GM12878 (cell line): ENCODE measurements around the gene SMCO4. TPM values are rescaled to one million over a fixed set of nuclear protein-coding genes. Genes with fewer than 3 reads are reported as not detected.

Experiments
- ATAC-seq: fragments of 200-7000 bp; cut with Tn5 transposase; 3 replicates; pipeline ENCODE4 v1.9.1; 2020; ENCODE audit warnings: mild to moderate bottlenecking, moderate library complexity
- BruUV-seq: library from RNA; stranded (reverse); fragments of 400-500 nt; replicated peaks from 2 replicates; lab custom pipeline; 2021; lab: Mats Ljungman, UMichigan
- CTCF ChIA-PET: fragments of 300-600 bp; sonication (Branson Sonifier 250); formaldehyde crosslinking; extraction: SDS; loops from one replicate; lab custom pipeline; 2021; ENCODE audit warnings: inconsistent platforms; lab: Yijun Ruan, JAX
- POLR2A ChIA-PET: fragments of 350-600 bp; formaldehyde crosslinking; extraction: SDS; loops from one replicate; lab custom pipeline; 2021; ENCODE audit warnings: inconsistent platforms; lab: Charles Lee
- RAD21 ChIA-PET: fragments of 300-600 bp; sonication (Branson Sonifier 250); formaldehyde crosslinking; loops from one replicate; lab custom pipeline; 2023; ENCODE audit warnings: antibody characterized with exemption; ENCODE audit not compliant: unreplicated experiment; lab: Charles Lee
- SMC1A ChIA-PET: fragments of 300-600 bp; sonication (Branson Sonifier 250); formaldehyde crosslinking; loops from one replicate; lab custom pipeline; 2023; ENCODE audit not compliant: unreplicated experiment, uncharacterized antibody; lab: Charles Lee
- DNase-seq: peaks from one replicate; pipeline ENCODE4 v3.0.0-alpha.2; 2011; ENCODE audit warnings: low read depth, low spot score
- FAIRE-seq: peaks from 3 replicates; lab custom pipeline; 2011; peaks lifted over from hg19 to GRCh38; lab: Jason Lieb, UNC
- H2AFZ ChIP-seq: 2 replicates; pipeline ENCODE4 v1.6.0; 2011; ENCODE audit warnings: low read depth, low read length, control low read depth; ENCODE audit not compliant: control insufficient read depth
- H3K27ac ChIP-seq: 2 replicates; pipeline ENCODE4 v1.5.1; 2011; ENCODE audit warnings: control low read depth; ENCODE audit not compliant: control insufficient read depth, insufficient read depth
- H3K27me3 ChIP-seq, 2 experiments: replicated peaks in 1 of 2; 2 replicates each; pipeline versions ENCODE4 v1.6.0 to v1.6.1; 2011; ENCODE audit warnings: low read length in 1 of 2; ENCODE audit not compliant: control insufficient read depth in 2 of 2, insufficient read depth in 2 of 2
- H3K36me3 ChIP-seq, 2 experiments: 2 replicates each; pipeline ENCODE4 v1.5.1; 2011; ENCODE audit warnings: low read length in 1 of 2; ENCODE audit not compliant: control insufficient read depth in 2 of 2, insufficient read depth in 2 of 2
- H3K4me1 ChIP-seq: 2 replicates; pipeline ENCODE4 v1.6.1; 2011; ENCODE audit warnings: mild to moderate bottlenecking, low read length, moderate library complexity, mixed read lengths; ENCODE audit not compliant: control insufficient read depth, insufficient read depth
- H3K4me2 ChIP-seq: 2 replicates; pipeline ENCODE4 v1.6.0; 2011; ENCODE audit warnings: control low read depth; ENCODE audit not compliant: control insufficient read depth, insufficient read depth
- H3K4me3 ChIP-seq: fragments of 200-600 bp; sonication (generic); 2 replicates; pipeline ENCODE4 v1.5.1; 2016
- H3K79me2 ChIP-seq: 2 replicates; pipeline ENCODE4 v1.6.0; 2011; ENCODE audit warnings: low read length; ENCODE audit not compliant: control insufficient read depth, insufficient read depth
- H3K9ac ChIP-seq: 2 replicates; pipeline ENCODE4 v1.8.0; 2011; ENCODE audit warnings: low read length, control low read depth, mixed read lengths; ENCODE audit not compliant: control insufficient read depth, insufficient read depth
- H3K9me3 ChIP-seq: replicated peaks from 3 replicates; pipeline ENCODE4 v1.5.1; 2011; ENCODE audit warnings: mild to moderate bottlenecking, low read length; ENCODE audit not compliant: control insufficient read depth, insufficient read depth
- H4K20me1 ChIP-seq: 2 replicates; pipeline ENCODE4 v1.6.0; 2011; ENCODE audit not compliant: control insufficient read depth, insufficient read depth
- BCL11A ChIP-seq: IDR thresholded peaks from 2 replicates; pipeline ENCODE4 v1.6.1; 2011; ENCODE audit warnings: low read depth, low read length
- CREM ChIP-seq: IDR thresholded peaks from 2 replicates; pipeline ENCODE4 v1.6.1; 2014; ENCODE audit warnings: antibody characterized with exemption, low read depth
- EP300 ChIP-seq, 2 experiments: fragments of 150-350 bp in 1 of 2; IDR thresholded peaks; 2 replicates each; pipeline ENCODE4 v1.6.1; 2011 to 2012; ENCODE audit warnings: low read depth in 2 of 2, low read length in 2 of 2, borderline replicate concordance in 1 of 2, improper control_type of control experiment in 1 of 2, inconsistent platforms in 1 of 2; ENCODE audit not compliant: control insufficient read depth in 1 of 2
- GATAD2B ChIP-seq: fragments of 450-650 bp; conservative IDR thresholded peaks from 2 replicates; pipeline ENCODE4 v1.6.1; 2017; ENCODE audit warnings: low read depth, mild to moderate bottlenecking, moderate library complexity
- PRDM15 ChIP-seq: fragments of 450-650 bp; formaldehyde crosslinking; IDR thresholded peaks from 2 replicates; pipeline ENCODE4 v1.4.0; 2020; ENCODE audit warnings: mild to moderate bottlenecking, moderate library complexity
- TAF1 ChIP-seq: IDR thresholded peaks from 2 replicates; pipeline ENCODE4 v1.6.1; 2011; ENCODE audit warnings: mild to moderate bottlenecking, low read depth, low read length, borderline replicate concordance
- USF1 ChIP-seq: IDR thresholded peaks from 2 replicates; pipeline ENCODE4 v1.6.1; 2011; ENCODE audit warnings: borderline replicate concordance, low read depth, mild to moderate bottlenecking, moderate library complexity, mixed read lengths, low read length; ENCODE audit not compliant: insufficient read depth; ENCODE audit errors: extremely low read length
- WRNIP1 ChIP-seq: IDR thresholded peaks from 2 replicates; pipeline ENCODE4 v1.6.1; 2011; ENCODE audit warnings: low read depth, low read length, improper control_type of control experiment, borderline replicate concordance
- YY1 ChIP-seq: IDR thresholded peaks from 2 replicates; pipeline ENCODE4 v1.6.1; 2011; ENCODE audit warnings: low read depth, mild to moderate bottlenecking, low read length
- WGBS: methylation state at CpG from one replicate; pipeline ENCODE4 v1.1.6; 2016; ENCODE audit warnings: low lambda C conversion rate; ENCODE audit not compliant: insufficient replicate concordance, insufficient coverage; ENCODE audit errors: missing lambda C conversion rate; 5-methylcytosine and 5-hydroxymethylcytosine counted together
- in situ Hi-C: fragments of 300-500 bp; cut with MboI; formaldehyde crosslinking; loops from 9 replicates; pipeline ENCODE4 v1.14.3; 2018; ENCODE audit warnings: mixed read lengths
- intact Hi-C: fragments of 100-400 bp; cut with micrococcal nuclease; formaldehyde crosslinking; loops from one replicate; pipeline ENCODE4 v1.14.2; 2022; ENCODE audit not compliant: unreplicated experiment
- polyA plus RNA-seq, 11 experiments: library from polyadenylated mRNA; depleted of rRNA in 4 of 11; unstranded in 6 of 11; stranded (reverse) in 5 of 11; fragments of >200 nt; fragmentation: Nextera tagmentation in 4 of 11; fragmentation: Illumina TruSeq in 1 of 11; extraction: Ambion mirVana in 4 of 11; extraction: Trizol in 1 of 11; gene quantifications; 1 replicate in 1 of 11; 2 replicates in 10 of 11; pipeline versions ENCODE4 v1.2.1 to v1.2.3, GENCODE V29; 2011 to 2016; ENCODE audit warnings: inconsistent platforms in 2 of 11, missing spikeins in 2 of 11, low read depth in 1 of 11
- total RNA-seq, 4 experiments: library from RNA; depleted of rRNA in 3 of 4; stranded (reverse); fragments of >200 nt in 3 of 4; fragmentation: Illumina TruSeq in 1 of 4; extraction: Trizol in 1 of 4; gene quantifications; 2 replicates each; pipeline versions ENCODE4 v1.2.1 to v1.2.3, GENCODE V29; 2013 to 2021
- TF ChIP-seq, protein P1 (sequence below): IDR thresholded peaks from 2 replicates; pipeline ENCODE4 v1.6.1; 2012; ENCODE audit warnings: low read depth, low read length, improper control_type of control experiment

The SMCO4 gene
- total and polyA plus RNA-seq, 10 of the 15 experiments (the other 5 are each of a cell fraction or from before 2014, with no cell fraction given), result 3.6 to 59.9 (median 27.9) TPM

DNA sequence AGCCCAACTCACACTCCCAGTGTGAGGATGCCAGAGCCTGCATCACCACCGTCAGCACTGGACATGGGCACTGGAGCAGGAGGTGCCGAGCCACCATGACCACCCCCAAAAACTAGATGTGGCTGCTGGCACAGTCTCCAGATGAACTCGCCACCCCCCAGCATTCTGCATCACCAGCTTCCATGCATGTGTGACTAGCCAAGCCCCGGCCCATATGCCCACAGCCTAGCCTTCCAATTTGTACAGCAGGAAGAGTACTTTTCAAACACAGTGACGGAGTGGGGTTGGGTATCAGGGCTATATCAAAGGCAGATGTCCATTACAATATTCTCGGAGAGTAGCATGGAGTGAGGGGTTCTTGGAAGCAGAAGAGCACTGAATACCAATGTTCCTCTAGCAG is 62.9 kb downstream of the SMCO4 start:
- in situ Hi-C loops, result no loop called here

More for the DNA sequence above, 62.9 kb downstream of the SMCO4 start:
- H3K4me1 ChIP-seq, result no peaks in the 10 kb centered on the region
- FAIRE-seq, result no peak
- H2AFZ ChIP-seq, result no peak overlapping the region
- no peak for DNase-seq
- ChIA-PET SMC1A (no interaction called here), RAD21 (no interaction called here), POLR2A (no interaction called here), CTCF (no interaction called here)
- H4K20me1 ChIP-seq, result no peaks in the 10 kb centered on the region
- H3K9ac ChIP-seq, result no peak overlapping the region
- BruUV-seq, result no TSS peak
- H3K4me3 ChIP-seq, result no peak overlapping the region
- H3K27me3 ChIP-seq, result no peaks in the 10 kb centered on the region
- WGBS, result 82% methylated on average over 6 of the region's 6 CpGs
- no peaks in the 10 kb centered on the region for H3K9me3 ChIP-seq
- ATAC-seq, result no peak
- intact Hi-C loops, result no loop called here
- H3K4me2 ChIP-seq, result no peak overlapping the region
- H3K79me2 ChIP-seq, result no peaks in the 10 kb centered on the region
- TF ChIP-seq PRDM15, result no peak
- no peak for TF ChIP-seq CREM
- TF ChIP-seq TAF1, result no peak
- no peak for TF ChIP-seq BCL11A
- no peak for TF ChIP-seq WRNIP1
- no peak for TF ChIP-seq EP300 (IDR thresholded peaks at IDR 0.05; ENCODE audit: borderline replicate concordance in 1 of 2, control insufficient read depth in 1 of 2, low read depth in 2 of 2, low read length in 2 of 2)
- TF ChIP-seq USF1, result no peak
- no peak for TF ChIP-seq GATAD2B
- no peak for TF ChIP-seq YY1
- TF ChIP-seq, protein P1, sequence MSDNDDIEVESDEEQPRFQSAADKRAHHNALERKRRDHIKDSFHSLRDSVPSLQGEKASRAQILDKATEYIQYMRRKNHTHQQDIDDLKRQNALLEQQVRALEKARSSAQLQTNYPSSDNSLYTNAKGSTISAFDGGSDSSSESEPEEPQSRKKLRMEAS, result no peak
- no peak overlapping the region for H3K27ac ChIP-seq
- H3K36me3 ChIP-seq, result peaks cover 0 to 9% of the 10 kb centered on the region in 2 experiments; a peak in 2 of 4 replicates
